G401.6 (cell line): ENCODE results near the gene PGP.
"Not testable (repeated sequence)": the region's sequence is repeated elsewhere in the genome, so short reads cannot be mapped to it uniquely, and the experiment has no call there.

Experiments
- FAIRE-seq: peaks from 2 replicates; lab custom pipeline; 2012; peaks lifted over from hg19 to GRCh38; lab: Jason Lieb, UNC

Gene PGP, protein sequence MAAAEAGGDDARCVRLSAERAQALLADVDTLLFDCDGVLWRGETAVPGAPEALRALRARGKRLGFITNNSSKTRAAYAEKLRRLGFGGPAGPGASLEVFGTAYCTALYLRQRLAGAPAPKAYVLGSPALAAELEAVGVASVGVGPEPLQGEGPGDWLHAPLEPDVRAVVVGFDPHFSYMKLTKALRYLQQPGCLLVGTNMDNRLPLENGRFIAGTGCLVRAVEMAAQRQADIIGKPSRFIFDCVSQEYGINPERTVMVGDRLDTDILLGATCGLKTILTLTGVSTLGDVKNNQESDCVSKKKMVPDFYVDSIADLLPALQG

DNA sequence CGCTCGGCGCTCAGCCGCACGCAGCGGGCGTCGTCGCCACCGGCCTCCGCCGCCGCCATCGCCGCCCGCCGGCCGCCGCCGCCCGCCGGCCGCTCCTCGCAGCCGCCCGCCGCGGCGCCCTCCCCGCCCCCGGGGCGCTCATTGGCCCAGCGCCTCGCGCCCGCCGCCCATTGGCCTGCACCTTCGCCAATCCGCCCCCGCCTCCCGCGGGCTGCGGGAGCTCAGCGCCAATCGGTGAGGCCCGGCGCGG is at the start of gene PGP:
Gene PGP (minus strand): TSS at position 122 of the 250 bp plus-strand sequence. CDS start 63 bp downstream, at position 59.
- no peak for FAIRE-seq

- not testable (repeated sequence) for FAIRE-seq
These were observed 48.4 kb upstream of the PGP start for GRCh38 chr16:2263026-2263425.

GRCh38 chr16:2260250-2260649 is 45.6 kb upstream of the PGP start:
- no peak for FAIRE-seq

DNA sequence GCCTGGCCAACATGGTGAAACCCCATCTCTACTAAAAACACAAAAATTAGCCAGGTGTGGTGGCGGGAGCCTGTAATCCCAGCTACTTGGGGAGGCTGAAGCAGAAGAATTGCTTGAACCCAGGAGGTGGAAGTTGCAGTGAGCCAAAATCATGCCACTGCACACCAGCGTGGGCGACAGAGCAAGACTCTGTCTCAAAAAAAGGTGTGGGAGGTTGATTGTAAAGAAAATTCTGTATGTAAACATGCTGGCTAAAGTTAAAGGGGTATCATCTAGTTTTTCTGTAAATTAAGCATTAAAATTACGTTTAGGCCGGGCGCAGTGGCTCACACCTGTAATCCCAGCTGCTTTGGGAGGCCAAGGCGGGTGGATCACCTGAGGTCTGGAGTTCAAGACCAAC is 43.9 kb upstream of the PGP start:
- not testable (repeated sequence) for FAIRE-seq

DNA sequence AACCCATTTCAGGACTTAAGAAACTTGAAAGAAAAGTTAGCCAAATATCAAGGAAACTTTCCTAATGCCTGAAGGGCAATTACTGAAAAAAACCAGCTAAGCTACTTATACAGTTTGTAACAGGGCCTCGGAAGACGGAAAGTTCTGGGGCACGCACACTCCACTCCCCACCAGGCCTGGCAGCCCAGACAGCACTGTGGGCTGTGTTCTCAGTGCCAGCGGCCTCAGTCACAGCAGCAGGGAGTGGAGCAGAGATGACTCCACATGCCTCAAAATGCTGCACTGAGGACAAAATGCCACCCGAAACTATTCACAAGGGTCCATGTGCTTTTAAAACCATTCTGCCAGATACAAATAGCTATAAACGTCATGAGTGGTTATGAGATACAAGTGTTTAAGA is 43.1 kb upstream of the PGP start:
- no peak for FAIRE-seq

- no peak for FAIRE-seq
These were observed 42.0 kb upstream of the PGP start for GRCh38 chr16:2256531-2257140.

DNA sequence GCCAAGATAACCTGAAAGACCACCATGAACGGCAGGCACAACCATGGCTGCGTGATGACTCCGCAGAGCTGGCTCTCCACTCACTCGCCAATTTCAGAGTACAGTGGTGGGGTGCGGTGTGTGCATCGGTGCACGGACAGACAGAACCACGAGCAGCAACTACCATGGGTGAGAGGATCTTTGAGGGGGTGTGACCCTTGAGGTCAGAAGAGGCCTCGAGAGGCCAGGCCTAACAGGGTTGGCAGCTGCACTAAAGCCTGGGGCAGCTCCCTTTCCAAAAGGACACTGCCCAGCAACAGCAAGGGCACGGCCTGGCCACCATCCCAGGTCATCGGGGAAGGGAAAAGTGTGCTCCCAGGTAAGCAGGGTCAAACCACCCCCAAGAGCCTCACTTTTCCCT is 38.7 kb upstream of the PGP start:
- no peak for FAIRE-seq

GRCh38 chr16:2252806-2253148 is 38.1 kb upstream of the PGP start:
- peak; percentile 69 for FAIRE-seq

GRCh38 chr16:2251296-2252111 is 36.9 kb upstream of the PGP start, which contains the start of gene ECI1:
TSS of gene ECI1 (minus strand) at chr16:2251587. CDS start at chr16:2251566, 21 bp downstream.
- FAIRE-seq, result peak; percentile 98

DNA sequence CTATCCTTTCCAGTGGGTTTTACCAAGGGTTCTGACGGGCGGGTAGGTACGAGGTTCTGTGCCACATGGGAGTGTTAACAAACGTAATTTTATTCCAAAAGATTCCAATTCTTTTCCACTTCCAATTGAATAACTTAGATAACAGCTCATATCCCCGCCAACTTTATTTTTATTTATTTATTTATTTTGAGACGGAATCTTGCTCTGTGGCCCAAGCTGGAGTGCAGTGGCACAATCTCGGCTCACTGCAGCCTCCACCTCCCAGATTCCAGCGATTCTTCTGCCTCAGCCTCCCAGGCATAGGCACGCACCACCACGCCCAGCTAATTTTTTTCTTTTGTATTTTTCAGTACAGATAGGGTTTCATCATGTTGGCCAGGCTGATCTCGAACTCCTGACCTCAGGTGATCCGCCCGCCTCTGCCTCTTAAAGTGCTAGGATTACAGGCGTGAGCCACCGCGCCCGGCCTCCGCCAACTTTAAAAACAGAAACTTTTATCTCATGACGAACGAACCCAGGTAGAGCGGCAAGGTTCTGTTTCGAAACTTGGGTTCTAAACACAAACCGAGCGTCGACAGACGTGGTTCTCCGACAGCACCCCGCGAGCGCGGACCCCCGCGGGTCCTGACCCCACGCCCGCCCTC is 36.1 kb upstream of the PGP start:
- FAIRE-seq, result no peak

- FAIRE-seq, result no peak
These were observed 31.8 kb upstream of the PGP start for GRCh38 chr16:2246301-2246885.

DNA sequence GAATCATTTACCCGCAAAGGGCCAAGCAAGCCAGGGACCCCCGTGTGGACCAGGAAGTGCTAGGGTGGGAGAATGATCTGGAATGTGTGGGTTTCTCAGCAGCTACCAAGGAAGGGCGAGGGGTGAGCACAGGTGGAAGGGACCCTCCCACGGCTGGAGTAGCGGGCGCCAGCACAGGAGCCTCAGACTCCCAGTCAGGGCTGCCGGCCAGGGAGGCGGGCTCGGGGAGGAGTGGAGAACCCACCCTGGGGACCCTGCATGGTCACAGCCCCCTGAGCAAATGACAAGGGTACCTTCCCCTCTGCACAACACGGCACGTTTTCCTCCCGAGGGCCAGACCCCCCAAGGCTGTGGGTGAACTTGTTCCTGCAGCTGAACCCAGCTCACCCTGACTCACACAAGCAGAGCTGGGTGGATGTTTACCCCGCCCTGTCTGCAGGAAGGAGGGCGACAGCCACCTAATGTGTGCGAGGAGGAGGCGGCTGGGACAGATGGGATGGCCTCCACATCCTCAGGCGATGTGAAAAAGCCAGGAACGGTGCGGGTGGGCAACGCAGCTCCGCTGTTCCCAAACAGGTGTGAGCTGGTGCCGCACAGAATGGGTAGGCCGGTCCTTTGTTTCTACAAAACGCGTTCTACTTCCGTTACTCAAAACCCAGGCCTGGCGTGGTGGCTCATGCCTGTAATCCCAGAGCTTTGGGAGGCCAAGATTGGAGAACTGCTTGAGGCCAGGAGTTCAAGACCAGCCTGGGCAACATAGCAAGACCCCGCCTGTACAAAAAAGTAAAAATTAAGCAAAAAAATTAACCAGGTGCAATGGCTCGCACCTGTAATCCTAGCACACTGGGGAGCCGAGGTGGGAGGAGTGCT is 30.5 kb upstream of the PGP start:
- no peak for FAIRE-seq

GRCh38 chr16:2244301-2244700 is 29.7 kb upstream of the PGP start:
- no peak for FAIRE-seq

DNA sequence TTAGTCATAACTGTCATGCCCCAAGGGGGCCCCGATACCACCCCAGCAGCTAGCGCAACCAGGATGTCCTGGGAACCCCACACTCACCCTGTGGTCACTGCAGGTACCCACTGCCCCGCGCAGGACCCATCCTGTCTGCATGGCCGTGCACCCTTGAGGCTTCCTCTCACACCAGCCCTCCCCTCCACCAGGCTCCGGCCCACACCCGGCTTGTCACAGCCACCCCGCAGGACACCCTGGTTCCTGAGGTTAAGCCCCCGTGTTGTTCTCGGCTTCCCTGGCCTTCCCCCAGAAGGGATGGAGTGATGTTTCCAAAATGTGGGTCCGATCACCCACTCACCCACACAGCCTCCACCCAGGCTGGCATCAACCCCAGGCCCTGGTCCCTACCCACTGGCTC is 29.1 kb upstream of the PGP start:
- no peak for FAIRE-seq

GRCh38 chr16:2243031-2243528 is 28.4 kb upstream of the PGP start:
- FAIRE-seq, result no peak

DNA sequence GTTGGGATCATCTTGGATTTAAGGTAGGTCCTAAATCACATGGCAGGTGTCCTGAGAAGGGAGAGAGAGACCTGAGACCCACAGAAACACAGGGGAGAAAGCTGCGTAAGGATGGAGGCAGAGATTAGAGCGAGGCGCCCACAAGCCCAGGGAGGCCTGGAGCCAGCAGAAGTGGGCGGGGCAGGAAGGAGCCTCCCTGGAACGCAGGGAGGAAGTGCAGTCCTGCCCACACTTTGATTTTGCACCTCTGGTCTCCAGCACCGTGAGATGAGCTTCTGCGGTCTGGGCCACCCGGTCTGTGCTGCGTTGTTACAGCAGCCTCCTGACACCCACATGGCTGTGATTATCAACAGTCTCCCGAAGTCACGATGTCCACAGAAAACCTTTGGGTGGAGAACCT is 28.0 kb upstream of the PGP start:
- no peak for FAIRE-seq

GRCh38 chr16:2240331-2240730 is 25.7 kb upstream of the PGP start:
- not testable (repeated sequence) for FAIRE-seq

DNA sequence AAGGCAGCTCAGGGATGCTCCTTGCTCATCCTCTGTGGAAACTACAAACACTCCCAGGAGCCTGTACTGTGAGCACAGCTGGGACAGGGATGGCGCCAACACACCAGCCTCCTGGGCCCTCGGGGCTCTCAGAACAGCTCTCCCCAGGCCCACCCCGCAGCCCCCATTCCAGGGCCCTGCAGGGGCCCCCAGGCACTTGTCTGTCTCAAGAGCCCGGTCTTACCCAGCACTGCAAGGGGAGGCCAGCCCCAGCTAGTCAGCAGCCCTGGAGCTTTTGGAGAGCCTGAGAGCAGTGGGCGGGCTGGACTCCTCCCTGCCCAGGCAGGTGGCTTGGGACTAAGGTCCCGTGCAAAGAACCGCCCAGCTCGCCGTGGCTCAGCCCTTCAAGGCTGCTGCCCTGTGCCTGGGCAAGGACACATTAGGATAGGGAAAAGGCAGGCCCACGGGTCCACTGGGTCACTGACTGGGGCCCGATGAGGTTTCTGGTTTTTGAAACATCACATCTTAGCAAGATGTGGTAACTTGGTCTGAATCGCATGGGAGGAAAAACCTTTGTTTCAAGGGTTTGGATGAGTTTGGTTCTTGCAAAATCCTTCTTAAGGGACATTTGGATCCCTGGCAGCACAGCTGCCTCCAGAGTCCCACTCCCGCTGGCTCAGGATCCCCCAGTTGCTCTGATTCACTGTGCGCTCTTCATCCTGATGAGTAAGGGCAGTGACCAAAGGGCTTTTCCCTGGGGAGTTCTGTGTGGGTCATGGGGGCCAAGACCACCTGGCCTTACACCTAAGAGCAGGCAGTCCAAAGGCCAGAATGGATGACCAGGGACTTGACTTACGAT is 24.4 kb upstream of the PGP start:
- no peak for FAIRE-seq

DNA sequence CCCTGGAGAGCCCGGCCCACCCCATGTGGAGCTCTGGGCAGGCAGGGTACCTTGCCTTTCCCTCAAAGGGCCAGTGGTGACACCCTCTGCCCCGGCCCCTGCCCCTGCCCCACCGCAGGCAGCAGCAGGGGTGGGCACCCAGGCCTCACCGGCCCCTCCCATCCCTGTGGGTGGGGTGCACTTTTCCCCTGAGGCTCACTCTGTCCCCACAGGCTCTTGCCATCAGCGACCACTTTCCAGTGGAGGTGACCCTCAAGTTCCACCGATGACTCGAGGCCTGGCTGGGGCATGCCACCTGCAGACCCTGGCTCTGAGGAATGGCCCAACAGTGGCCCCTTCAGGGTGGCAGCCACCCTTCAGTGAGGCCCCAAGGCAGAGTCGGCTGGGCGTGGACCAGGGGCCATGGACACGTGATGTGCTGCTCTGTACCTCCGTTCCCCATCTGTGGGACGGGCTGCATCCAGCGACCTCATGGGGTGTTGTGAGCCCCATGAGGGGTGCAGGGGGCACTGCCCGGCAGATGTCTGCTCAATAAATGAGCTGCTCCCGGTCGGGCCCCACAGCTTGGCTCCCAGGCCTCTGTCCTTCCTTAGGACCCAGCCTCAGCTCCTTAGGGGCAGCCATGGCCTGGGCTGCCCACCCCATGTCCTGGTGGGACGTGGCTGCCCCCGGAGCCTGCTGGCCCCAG is 23.7 kb upstream of the PGP start:
- FAIRE-seq, result no peak
